CD8-positive, alpha-beta memory T cell (primary cell): ENCODE measurements around the gene FAM107B. TPM values are rescaled to one million over a fixed set of nuclear protein-coding genes. Genes with fewer than 3 reads are reported as not detected.

Source experiments
- CTCF ChIA-PET: fragments of 350-600 bp; sonication (Branson Sonifier 250); formaldehyde crosslinking; loops from one replicate; lab custom pipeline; 2021; ENCODE audit warnings: antibody characterized with exemption; lab: Charles Lee
- POLR2A ChIA-PET: fragments of 350-600 bp; sonication (Branson Sonifier 250); formaldehyde crosslinking; loops from one replicate; lab custom pipeline; 2021; ENCODE audit warnings: antibody characterized with exemption; lab: Charles Lee
- DNase-seq, 5 donors: peaks; one replicate each; pipeline versions ENCODE4 v3.0.0 to v3.0.0-alpha.2; 2020 to 2022; ENCODE audit warnings: mixed read lengths in 1 of 5
- H3K27ac ChIP-seq: one replicate; pipeline ENCODE4 v1.7.0; 2013; ENCODE audit warnings: low read depth, mild to moderate bottlenecking, low read length, moderate library complexity
- H3K27me3 ChIP-seq: 2 replicates; pipeline ENCODE4 v1.7.0; 2013; ENCODE audit warnings: low read length, mild to moderate bottlenecking; ENCODE audit not compliant: insufficient read depth, poor library complexity, severe bottlenecking
- H3K36me3 ChIP-seq: 2 replicates; pipeline ENCODE4 v1.7.0; 2013; ENCODE audit warnings: mild to moderate bottlenecking, low read length, moderate library complexity; ENCODE audit not compliant: insufficient read depth
- H3K4me1 ChIP-seq: 2 replicates; pipeline ENCODE4 v1.7.0; 2013; ENCODE audit warnings: mild to moderate bottlenecking, low read length, moderate library complexity; ENCODE audit not compliant: insufficient read depth
- H3K4me3 ChIP-seq: 2 replicates; pipeline ENCODE4 v1.7.0; 2013; ENCODE audit warnings: mild to moderate bottlenecking, low read length
- H3K9me3 ChIP-seq: 2 replicates; pipeline ENCODE4 v1.7.0; 2013; ENCODE audit warnings: mild to moderate bottlenecking, low read length
- H3K27ac Mint-ChIP-seq, 8 donors: one replicate each; pipeline ENCODE4 v1.8.0; 2020 to 2021; ENCODE audit warnings: mixed read lengths in 8 of 8, mild to moderate bottlenecking in 6 of 8, inconsistent platforms in 3 of 8, moderate library complexity in 3 of 8
- H3K27me3 Mint-ChIP-seq, 2 donors: one replicate each; pipeline ENCODE4 v1.8.0; 2020 to 2021; ENCODE audit warnings: mixed read lengths in 2 of 2, mild to moderate bottlenecking in 1 of 2, moderate library complexity in 1 of 2
- H3K36me3 Mint-ChIP-seq, 3 donors: one replicate each; pipeline ENCODE4 v1.8.0; 2020 to 2021; ENCODE audit warnings: mixed read lengths in 3 of 3, inconsistent platforms in 1 of 3, mild to moderate bottlenecking in 1 of 3
- H3K4me1 Mint-ChIP-seq, 3 donors: one replicate each; pipeline ENCODE4 v1.8.0; 2020 to 2021; ENCODE audit warnings: mixed read lengths in 3 of 3, inconsistent platforms in 1 of 3, mild to moderate bottlenecking in 1 of 3
- H3K4me3 Mint-ChIP-seq, 7 donors: one replicate each; pipeline ENCODE4 v1.8.0; 2020 to 2021; ENCODE audit warnings: mixed read lengths in 7 of 7, mild to moderate bottlenecking in 6 of 7, moderate library complexity in 4 of 7, inconsistent platforms in 2 of 7
- H3K9me3 Mint-ChIP-seq, 5 donors: one replicate each; pipeline ENCODE4 v1.8.0; 2020 to 2022; ENCODE audit warnings: mixed read lengths in 5 of 5, mild to moderate bottlenecking in 3 of 5, moderate library complexity in 2 of 5, inconsistent platforms in 1 of 5
- polyA plus RNA-seq: library from polyadenylated mRNA; unstranded; fragments of 300-500 nt; fragmentation: Illumina TruSeq; gene quantifications from one replicate; pipeline ENCODE4 v1.2.3, GENCODE V29; 2021
- total RNA-seq, 2 experiments: library from RNA; stranded (reverse); gene quantifications; one replicate each; pipeline ENCODE4 v1.2.3, GENCODE V29; 2021

The FAM107B gene
- total and polyA plus RNA-seq, 3 experiments from 2014 or later = 138 to 316 (median 143) TPM

DNA sequence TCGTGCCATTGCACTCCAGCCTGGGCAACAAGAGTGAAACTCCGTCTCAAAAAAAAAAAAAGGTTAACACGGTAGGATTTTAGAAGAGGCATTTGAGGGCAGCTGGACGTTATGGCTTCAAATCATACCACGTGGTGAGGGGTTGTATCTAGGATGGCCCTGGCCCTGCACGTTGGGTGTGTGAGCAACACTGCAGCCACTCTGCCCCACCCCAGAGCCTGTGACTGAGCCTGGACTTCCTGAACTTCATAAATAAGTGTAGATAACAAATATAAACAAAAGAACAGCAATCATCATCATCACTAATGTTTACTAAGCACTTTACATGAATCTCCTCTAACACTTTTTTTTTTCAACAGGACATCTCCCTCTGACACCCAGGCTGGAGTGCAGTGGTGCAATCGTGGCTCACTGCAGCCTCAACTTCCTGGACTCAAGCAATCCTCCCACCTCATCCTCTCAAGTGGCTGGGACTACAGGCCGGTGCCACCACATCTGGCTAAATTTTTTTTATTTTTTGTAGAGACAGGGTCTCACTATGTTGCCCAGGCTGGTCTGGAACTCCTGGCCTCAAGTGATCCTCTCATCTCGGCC is 274.4 kb downstream of the FAM107B start:
- Histone ChIP-seq H3K4me1 (peaks cover 5% of the 10 kb centered on the region), H3K9me3 (no peaks in the 10 kb centered on the region), H3K36me3 (no peaks in the 10 kb centered on the region), H3K27me3 (no peaks in the 10 kb centered on the region), H3K4me3 (no peak overlapping the region), H3K27ac (no peak overlapping the region)
- Mint-ChIP-seq H3K9me3 (no peaks in the 10 kb centered on the region), H3K4me3 (no peak overlapping the region), H3K27me3 (no peaks in the 10 kb centered on the region), H3K4me1 (peaks cover 6 to 12% (median 11%) of the 10 kb centered on the region in 3 donors), H3K27ac (peak overlapping the region in 3 of 8 donors; percentile 6 to 38 (median 31)), H3K36me3 (no peaks in the 10 kb centered on the region)
- ChIA-PET POLR2A (no interaction called here), CTCF (interaction anchor here (1.1 to 1.6 kb wide), 5 partner anchors 52 to 325 kb away, joined by 3 to 6 read pairs (median 3); no protein-coding TSS in a partner anchor)
- no peak for DNase-seq

DNA sequence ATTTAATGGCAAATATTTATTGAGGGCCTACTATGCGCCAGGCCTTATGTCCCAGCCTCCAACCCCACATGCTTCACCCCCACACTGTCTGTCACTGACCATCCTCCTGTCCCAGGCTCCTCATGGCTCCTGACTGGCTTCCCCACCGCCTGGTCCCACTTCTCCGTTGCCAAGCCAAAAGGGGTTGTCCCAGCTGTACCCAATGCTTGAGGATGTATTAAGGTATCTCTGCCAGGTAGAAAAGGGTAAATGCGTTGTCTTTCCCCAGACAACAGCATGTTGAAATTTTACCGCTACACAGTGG is 275.1 kb downstream of the FAM107B start:
- Mint-ChIP-seq H3K27me3 (no peaks in the 10 kb centered on the region), H3K27ac (peak overlapping the region in 1 of 8 donors; percentile 42), H3K36me3 (no peaks in the 10 kb centered on the region), H3K9me3 (no peaks in the 10 kb centered on the region), H3K4me1 (peaks cover 6 to 12% (median 11%) of the 10 kb centered on the region in 3 donors), H3K4me3 (no peak overlapping the region)
- no peak overlapping the region for H3K27ac ChIP-seq
- H3K9me3 ChIP-seq = no peaks in the 10 kb centered on the region
- DNase-seq = no peak
- H3K4me1 ChIP-seq = peaks cover 5% of the 10 kb centered on the region
- no peak overlapping the region for H3K4me3 ChIP-seq
- no peaks in the 10 kb centered on the region for H3K27me3 ChIP-seq
- CTCF ChIA-PET = interaction anchor here (0.6 to 1.6 kb wide), 9 partner anchors 19 to 338 kb away, joined by 3 to 6 read pairs (median 3); partner anchors contain the start of gene CDNF
- POLR2A ChIA-PET = no interaction called here
- no peaks in the 10 kb centered on the region for H3K36me3 ChIP-seq

GRCh38 chr10:14498326-14498725 is 276.4 kb downstream of the FAM107B start:
- no peaks in the 10 kb centered on the region for H3K36me3 ChIP-seq
- ChIA-PET POLR2A (no interaction called here), CTCF (interaction anchor here (0.6 to 2.1 kb wide), 9 partner anchors 45 to 380 kb away, joined by 3 to 10 read pairs (median 3); partner anchors contain the start of gene CDNF)
- H3K4me3 ChIP-seq = no peak overlapping the region
- no peak overlapping the region for H3K27ac ChIP-seq
- no peak for DNase-seq
- Mint-ChIP-seq H3K27me3 (no peaks in the 10 kb centered on the region), H3K27ac (peak overlapping the region in 3 of 8 donors; percentile 15 to 47 (median 29)), H3K9me3 (no peaks in the 10 kb centered on the region), H3K4me3 (no peak overlapping the region), H3K4me1 (peaks cover 6 to 12% (median 11%) of the 10 kb centered on the region in 3 donors), H3K36me3 (no peaks in the 10 kb centered on the region)
- H3K4me1 ChIP-seq = peaks cover 5% of the 10 kb centered on the region
- no peaks in the 10 kb centered on the region for H3K27me3 ChIP-seq
- no peaks in the 10 kb centered on the region for H3K9me3 ChIP-seq

GRCh38 chr10:14491811-14492210 is 282.9 kb downstream of the FAM107B start:
- peaks cover 9 to 19% of the 10 kb centered on the region in 2 donors for H3K27me3 Mint-ChIP-seq

DNA sequence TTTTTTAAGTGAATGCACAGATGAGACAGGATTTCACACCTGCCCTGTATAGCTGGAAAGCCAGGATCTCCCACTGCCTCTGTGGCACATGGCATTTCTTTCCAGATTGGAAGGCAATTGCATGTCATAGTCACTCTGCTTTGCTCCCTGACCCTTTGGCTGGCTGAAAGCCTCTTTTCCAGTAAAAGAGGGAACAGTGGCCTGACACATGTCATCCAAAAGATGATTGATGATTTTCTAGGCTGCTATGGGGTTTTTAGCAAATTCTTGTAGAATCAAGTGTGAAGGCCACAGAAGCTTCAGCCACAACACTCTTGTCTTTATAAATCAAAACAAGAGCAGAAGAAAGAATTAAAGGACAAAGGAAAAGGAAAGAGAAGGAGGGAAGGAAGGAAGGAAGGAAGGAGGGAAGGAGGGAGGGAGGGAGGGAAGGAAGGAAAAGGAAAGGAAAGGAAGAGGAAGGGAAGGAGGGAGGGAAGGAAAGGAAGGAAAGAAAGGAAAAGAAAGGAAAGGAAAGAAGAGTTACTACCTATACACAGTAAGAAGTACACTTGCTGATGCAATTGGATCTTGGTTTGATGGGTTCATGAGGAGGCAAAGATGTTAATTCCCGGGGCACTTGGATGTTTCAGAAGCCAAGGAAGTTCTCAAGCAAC is 285.0 kb downstream of the FAM107B start:
- POLR2A ChIA-PET = no interaction called here
- no peak overlapping the region for H3K27ac Mint-ChIP-seq
- Histone ChIP-seq H3K9me3 (no peaks in the 10 kb centered on the region), H3K4me3 (no peak overlapping the region), H3K4me1 (no peaks in the 10 kb centered on the region), H3K27me3 (no peaks in the 10 kb centered on the region), H3K36me3 (no peaks in the 10 kb centered on the region), H3K27ac (no peak overlapping the region)
- no peak overlapping the region for H3K4me3 Mint-ChIP-seq
- peaks cover 0 to 3% (median 0%) of the 10 kb centered on the region in 3 donors for H3K4me1 Mint-ChIP-seq
- H3K9me3 Mint-ChIP-seq = no peaks in the 10 kb centered on the region
- DNase-seq = no peak
- H3K36me3 Mint-ChIP-seq = peaks cover 0 to 5% (median 2%) of the 10 kb centered on the region in 3 donors
- CTCF ChIA-PET = no interaction called here
- H3K27me3 Mint-ChIP-seq = peaks cover 11 to 39% of the 10 kb centered on the region in 2 donors

More at GRCh38 chr10:14491811-14492210, 282.9 kb downstream of the FAM107B start:
- Histone ChIP-seq H3K27ac (no peak overlapping the region), H3K27me3 (no peaks in the 10 kb centered on the region), H3K4me3 (no peak overlapping the region), H3K36me3 (no peaks in the 10 kb centered on the region), H3K9me3 (no peaks in the 10 kb centered on the region), H3K4me1 (no peaks in the 10 kb centered on the region)
- Mint-ChIP-seq H3K4me1 (peaks cover 0 to 3% (median 0%) of the 10 kb centered on the region in 3 donors), H3K27ac (no peak overlapping the region), H3K4me3 (no peak overlapping the region), H3K9me3 (no peaks in the 10 kb centered on the region), H3K36me3 (peaks cover 0 to under 1% (median 0%) of the 10 kb centered on the region in 3 donors)
- ChIA-PET CTCF (no interaction called here), POLR2A (no interaction called here)
- DNase-seq = no peak

DNA sequence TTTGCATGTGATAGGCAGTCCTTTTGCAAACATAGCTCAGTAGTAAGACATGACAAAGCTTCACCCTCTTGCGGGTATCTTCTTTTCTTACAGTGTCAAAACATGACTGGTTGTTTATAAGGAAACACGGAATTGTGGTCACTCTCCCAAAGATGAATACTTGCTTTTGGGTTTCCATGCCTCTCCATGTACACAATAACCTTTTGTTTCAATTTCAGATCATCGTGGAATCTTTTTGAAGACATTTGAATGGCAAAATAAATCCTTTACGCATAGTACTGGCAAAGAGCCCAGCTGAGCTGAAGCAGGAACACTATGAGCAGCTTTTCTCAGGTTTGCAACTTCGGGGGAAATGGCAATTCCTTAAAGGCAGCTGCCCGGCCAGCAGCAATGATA is 287.2 kb downstream of the FAM107B start:
- H3K9me3 Mint-ChIP-seq = peaks cover 0 to 3% (median 0%) of the 10 kb centered on the region in 5 donors
- no peak overlapping the region for H3K4me3 ChIP-seq

DNA sequence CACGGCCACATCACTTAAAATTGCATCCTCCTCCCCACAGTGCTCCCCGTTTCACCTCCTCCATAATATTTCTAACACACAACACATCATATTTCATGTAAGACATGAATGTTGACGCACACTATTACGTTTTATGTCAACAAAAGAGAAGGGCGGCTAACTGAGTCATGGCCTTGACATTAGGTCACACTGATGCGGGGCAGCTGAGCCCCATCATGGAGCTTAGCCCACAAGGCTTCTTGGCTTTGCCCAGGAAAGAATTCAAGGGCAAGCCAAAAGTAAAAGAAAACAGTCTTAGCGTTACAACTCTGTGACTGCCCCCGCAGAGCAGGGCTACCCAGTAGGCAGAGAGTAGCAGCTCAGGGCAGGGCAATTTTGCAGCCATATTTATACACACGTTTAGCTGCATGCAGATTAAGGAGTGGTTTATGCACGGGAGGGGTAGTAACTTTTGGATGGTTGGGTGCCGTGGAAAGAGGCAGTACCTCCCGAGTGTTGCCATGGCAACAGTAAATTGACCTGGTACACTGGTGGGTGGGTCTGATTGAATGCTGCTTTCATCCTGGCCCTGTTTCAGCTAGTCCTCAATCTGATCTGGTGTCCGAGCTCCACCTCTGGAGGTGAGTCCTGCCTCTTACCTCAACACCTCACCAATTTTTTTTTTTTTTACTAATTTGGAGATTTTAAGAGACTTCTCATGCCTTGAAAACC is 287.8 kb downstream of the FAM107B start:
- H3K4me1 Mint-ChIP-seq = peaks cover 0 to 3% (median 0%) of the 10 kb centered on the region in 3 donors
- H3K36me3 ChIP-seq = no peaks in the 10 kb centered on the region
- no peak overlapping the region for H3K4me3 ChIP-seq
- DNase-seq = no peak
- H3K27ac ChIP-seq = no peak overlapping the region
- POLR2A ChIA-PET = no interaction called here
- H3K27me3 ChIP-seq = no peaks in the 10 kb centered on the region
- H3K4me1 ChIP-seq = no peaks in the 10 kb centered on the region
- H3K4me3 Mint-ChIP-seq = peak overlapping the region in 1 of 7 donors; percentile 0
- H3K27me3 Mint-ChIP-seq = peaks cover 17 to 60% of the 10 kb centered on the region in 2 donors
- no peak overlapping the region for H3K27ac Mint-ChIP-seq
- no peaks in the 10 kb centered on the region for H3K9me3 ChIP-seq
- peaks cover 0 to 15% (median 2%) of the 10 kb centered on the region in 3 donors for H3K36me3 Mint-ChIP-seq
- CTCF ChIA-PET = no interaction called here
- H3K9me3 Mint-ChIP-seq = peaks cover 0 to 3% (median 0%) of the 10 kb centered on the region in 5 donors

More for the DNA sequence above, 287.2 kb downstream of the FAM107B start:
- Mint-ChIP-seq H3K27ac (no peak overlapping the region), H3K4me1 (peaks cover 0 to 3% (median 0%) of the 10 kb centered on the region in 3 donors), H3K27me3 (peaks cover 19 to 60% of the 10 kb centered on the region in 2 donors), H3K36me3 (peaks cover 0 to 15% (median 2%) of the 10 kb centered on the region in 3 donors), H3K4me3 (no peak overlapping the region)
- H3K9me3 ChIP-seq = no peaks in the 10 kb centered on the region
- H3K4me1 ChIP-seq = no peaks in the 10 kb centered on the region
- H3K36me3 ChIP-seq = no peaks in the 10 kb centered on the region
- no peak for DNase-seq
- ChIA-PET POLR2A (no interaction called here), CTCF (interaction anchor here (1.0 kb wide), 1 partner anchor 332 kb away, joined by 3 read pairs; no protein-coding TSS in a partner anchor)
- no peak overlapping the region for H3K27ac ChIP-seq
- H3K27me3 ChIP-seq = no peaks in the 10 kb centered on the region
